Motor neuron (in vitro differentiated cells): ENCODE results near the gene KNDC1. TPM values are rescaled to one million over a fixed set of nuclear protein-coding genes. Genes with fewer than 3 reads are reported as not detected.

Experiments
- ATAC-seq, 8 experiments: fragments of 200-7000 bp; cut with Tn5 transposase; replicated peaks in 6 of 8; 2 replicates each; pipeline ENCODE4 v1.8.0; 2021; ENCODE audit warnings: mild to moderate bottlenecking in 8 of 8, moderate library complexity in 8 of 8
- H3K27ac ChIP-seq, 2 donors: fragments of 250-450 bp; sonication (Bioruptor Pico); 2 replicates each; pipeline ENCODE4 v1.9.0; 2021; ENCODE audit warnings: antibody characterized with exemption in 2 of 2, mild to moderate bottlenecking in 2 of 2, moderate library complexity in 1 of 2
- H3K4me1 ChIP-seq, 2 donors: fragments of 250-450 bp; sonication (Bioruptor Pico); replicated peaks in 1 of 2; 2 replicates each; pipeline ENCODE4 v1.6.1; 2021; ENCODE audit warnings: antibody characterized with exemption in 2 of 2, mild to moderate bottlenecking in 2 of 2, moderate library complexity in 1 of 2
- H3K4me3 ChIP-seq, 5 donors: fragments of 250-450 bp; sonication (Bioruptor Pico); 2 replicates each; pipeline ENCODE4 v1.9.0; 2021; ENCODE audit warnings: antibody characterized with exemption in 5 of 5, mild to moderate bottlenecking in 5 of 5, moderate library complexity in 4 of 5
- WGBS, 10 experiments: fragments of 450-650 bp; shearing (Covaris generic); methylation state at CpG; one replicate each; pipeline ENCODE4 v1.0.0; 2022; 5-methylcytosine and 5-hydroxymethylcytosine counted together
- in situ Hi-C, 9 experiments: fragments of 400-800 bp; cut with MboI; loops; one replicate each; pipeline ENCODE4 v1.15.0; 2021; ENCODE audit warnings: low sequenced_read_pairs in 9 of 9, low pct_unique_long_range_greater_than_20kb in 2 of 9; ENCODE audit not compliant: unreplicated experiment in 9 of 9
- total RNA-seq, 8 experiments: library from RNA; unstranded; fragments of 300-600 nt; gene quantifications; 2 replicates each; pipeline versions ENCODE4 v1.2.3 to v1.2.4, GENCODE V29; 2022

Gene KNDC1
- total RNA-seq, 8 experiments from 2014 or later, result 0.15 to 14.6 (median 4.2) TPM

DNA sequence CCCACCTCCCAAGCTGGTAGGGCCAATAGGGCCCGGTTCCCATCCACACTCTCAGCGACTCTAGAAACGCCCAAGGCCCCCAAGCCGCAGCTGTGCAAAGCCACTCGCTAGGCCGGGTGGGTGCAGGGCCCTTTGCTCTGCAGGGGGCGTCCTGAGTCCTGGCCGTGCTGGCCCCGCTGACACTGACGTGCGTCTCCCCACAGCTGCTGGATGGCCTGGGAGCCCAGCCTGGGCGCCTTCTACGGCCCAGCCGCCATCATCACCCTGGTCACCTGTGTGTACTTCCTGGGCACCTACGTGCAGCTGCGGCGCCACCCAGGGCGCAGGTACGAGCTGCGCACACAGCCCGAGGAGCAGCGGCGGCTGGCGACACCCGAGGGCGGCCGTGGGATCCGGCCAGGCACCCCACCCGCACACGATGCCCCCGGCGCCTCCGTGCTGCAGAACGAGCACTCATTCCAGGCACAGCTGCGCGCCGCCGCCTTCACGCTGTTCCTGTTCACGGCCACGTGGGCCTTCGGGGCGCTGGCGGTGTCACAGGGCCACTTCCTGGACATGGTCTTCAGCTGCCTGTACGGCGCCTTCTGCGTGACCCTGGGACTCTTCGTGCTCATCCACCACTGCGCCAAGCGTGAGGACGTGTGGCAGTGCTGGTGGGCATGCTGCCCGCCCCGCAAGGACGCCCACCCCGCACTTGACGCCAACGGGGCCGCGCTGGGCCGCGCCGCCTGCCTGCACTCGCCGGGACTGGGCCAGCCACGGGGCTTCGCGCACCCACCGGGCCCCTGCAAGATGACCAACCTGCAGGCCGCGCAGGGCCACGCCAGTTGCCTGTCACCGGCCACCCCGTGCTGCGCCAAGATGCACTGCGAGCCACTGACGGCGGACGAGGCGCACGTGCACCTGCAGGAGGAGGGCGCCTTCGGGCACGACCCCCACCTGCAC lies 31.6 kb upstream of the KNDC1 start:
- WGBS, 10 experiments, result 95% methylated on average over 4 of the region's 83 CpGs; no CpG with 5 or more reads in 9 of the 10 experiments
- no peak overlapping the region for H3K4me3 ChIP-seq
- no peak for ATAC-seq
- no peak overlapping the region for H3K27ac ChIP-seq
- in situ Hi-C loops, result loop anchor here in 2 of 9 experiments (10.0 kb wide), 1 partner anchor 184 kb away; the partner anchor contains the start of gene CFAP46 (in 2 of the 2)
- peaks cover 7 to 14% of the 10 kb centered on the region in 2 donors for H3K4me1 ChIP-seq

DNA sequence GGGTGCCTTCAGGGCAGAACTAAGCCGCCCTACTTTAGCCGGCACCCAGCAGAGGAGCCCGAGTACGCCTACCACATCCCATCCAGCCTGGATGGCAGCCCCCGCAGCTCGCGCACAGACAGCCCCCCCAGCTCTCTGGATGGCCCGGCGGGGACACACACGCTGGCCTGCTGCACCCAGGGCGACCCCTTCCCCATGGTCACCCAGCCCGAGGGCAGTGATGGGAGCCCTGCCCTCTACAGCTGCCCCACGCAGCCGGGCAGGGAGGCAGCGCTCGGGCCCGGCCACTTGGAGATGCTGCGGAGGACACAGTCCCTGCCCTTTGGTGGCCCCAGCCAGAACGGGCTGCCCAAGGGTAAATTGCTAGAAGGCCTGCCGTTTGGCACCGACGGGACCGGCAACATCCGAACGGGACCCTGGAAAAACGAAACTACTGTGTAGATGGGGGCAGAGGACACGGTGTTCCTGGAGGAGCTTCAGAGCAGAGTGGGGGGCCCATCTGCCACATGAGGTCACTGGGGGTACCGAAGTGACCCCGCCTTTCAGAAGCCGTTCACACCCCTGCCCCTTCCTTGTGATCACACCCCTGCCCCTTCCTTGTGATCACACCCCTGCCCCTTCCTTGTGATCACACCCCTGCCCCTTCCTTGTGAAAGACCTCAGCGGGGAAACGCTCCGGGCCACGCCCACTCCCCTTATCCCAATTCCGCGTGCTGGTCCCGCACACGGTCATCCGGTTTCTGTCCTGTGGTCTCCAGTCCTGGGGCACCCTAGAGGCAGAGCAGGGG lies 30.8 kb upstream of the KNDC1 start:
- Histone ChIP-seq H3K4me1 (peaks cover 7 to 12% of the 10 kb centered on the region in 2 donors), H3K27ac (no peak overlapping the region), H3K4me3 (no peak overlapping the region)
- in situ Hi-C loops, result loop anchor here in 2 of 9 experiments (10.0 kb wide), 1 partner anchor 184 kb away; the partner anchor contains the start of gene CFAP46 (in 2 of the 2)
- 73 to 84% methylated on average over 2 to 7 of the region's 39 CpGs; no CpG with 5 or more reads in 8 of the 10 experiments for whole genome bisulfite sequencing, 10 experiments
- ATAC-seq, result peak in 3 of 8 experiments; percentile 14 to 44 (median 39)

DNA sequence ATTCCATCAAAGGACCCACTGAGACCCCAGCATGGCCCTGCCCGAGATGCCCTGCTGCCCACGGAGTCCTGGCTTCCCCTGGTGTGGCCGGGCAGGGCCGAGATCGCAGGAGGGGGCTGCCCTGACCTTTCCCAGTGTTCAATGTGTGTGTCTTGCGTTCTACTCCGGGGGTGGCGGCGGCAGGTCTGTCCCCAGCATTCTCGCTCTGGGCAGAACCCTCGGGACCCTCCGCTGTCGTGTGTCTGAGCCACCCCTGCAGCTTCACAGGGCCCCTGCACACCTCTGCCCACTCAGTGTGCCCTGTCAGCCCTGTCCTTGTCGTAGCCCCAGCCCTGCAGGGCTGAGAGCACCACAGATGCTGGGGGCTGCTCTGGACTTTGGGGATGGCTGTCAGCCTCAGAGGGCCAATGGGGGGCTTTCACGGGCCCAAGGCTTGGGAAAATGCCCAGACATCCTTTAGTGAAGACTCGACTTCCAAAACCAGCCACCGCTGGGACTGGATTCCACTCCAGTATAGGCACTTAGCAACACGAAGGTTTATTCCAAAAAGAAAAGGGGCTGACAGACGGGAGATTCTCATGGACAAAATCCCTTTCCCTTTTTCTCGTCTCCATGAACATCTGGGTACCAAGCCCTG lies 30.0 kb upstream of the KNDC1 start:
- peaks cover 4 to 9% of the 10 kb centered on the region in 2 donors for H3K4me1 ChIP-seq
- ATAC-seq, result peak in 5 of 8 experiments; percentile 37 to 69 (median 51)
- in situ Hi-C loops, result loop anchor here in 2 of 9 experiments (10.0 kb wide), 1 partner anchor 185 kb away; the partner anchor contains the start of gene CFAP46 (in 2 of the 2)
- H3K4me3 ChIP-seq, result no peak overlapping the region
- no peak overlapping the region for H3K27ac ChIP-seq
- WGBS, 10 experiments, result 0 to 50% (median 37%) methylated on average over 1 to 5 of the region's 20 CpGs; no CpG with 5 or more reads in 5 of the 10 experiments

DNA sequence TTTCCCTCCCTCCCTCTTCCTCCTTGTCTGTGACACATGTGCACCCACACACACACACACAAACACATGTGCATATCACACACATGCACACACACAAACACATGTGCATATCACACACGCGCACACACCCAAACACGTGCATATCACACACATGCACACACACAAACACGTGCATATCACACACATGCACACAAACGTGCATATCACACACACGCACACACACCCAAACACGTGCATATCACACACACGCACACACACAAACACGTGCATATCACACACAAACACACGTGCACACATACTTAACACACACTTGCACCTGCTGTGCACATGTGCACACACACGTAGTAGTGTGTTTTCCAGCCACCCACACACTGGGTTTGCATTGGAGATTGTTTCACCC lies 29.4 kb upstream of the KNDC1 start:
- 15 to 94% (median 73%) methylated on average over 2 to 11 of the region's 11 CpGs; no CpG with 5 or more reads in 2 of the 10 experiments for WGBS, 10 experiments
- Histone ChIP-seq H3K4me1 (peaks cover 4 to 9% of the 10 kb centered on the region in 2 donors), H3K27ac (no peak overlapping the region), H3K4me3 (no peak overlapping the region)
- in situ Hi-C loops, result no loop called here
- no peak for ATAC-seq

DNA sequence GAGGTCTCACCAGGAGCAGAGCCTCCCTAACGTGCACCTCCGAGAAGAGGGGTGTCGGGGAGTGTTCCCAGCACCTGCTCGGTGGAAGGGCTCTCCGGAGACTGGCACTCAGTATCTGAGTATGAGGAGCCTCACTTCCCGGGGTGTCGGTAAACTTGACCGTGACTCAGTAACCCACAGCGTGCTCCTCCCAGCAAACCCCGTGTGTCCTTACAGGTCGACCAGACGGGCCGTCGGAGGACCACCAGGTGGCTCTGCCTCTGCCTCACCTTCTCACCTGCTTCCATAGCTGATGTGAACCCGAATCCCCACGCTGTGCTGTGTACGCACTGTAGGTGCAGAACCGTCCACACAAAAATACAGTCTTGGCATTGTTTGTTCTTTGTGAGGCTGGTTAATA lies 29.0 kb upstream of the KNDC1 start:
- Histone ChIP-seq H3K4me3 (no peak overlapping the region), H3K4me1 (peaks cover 4 to 9% of the 10 kb centered on the region in 2 donors), H3K27ac (no peak overlapping the region)
- 48 to 80% (median 64%) methylated on average over 4 to 17 of the region's 18 CpGs; no CpG with 5 or more reads in 4 of the 10 experiments for WGBS, 10 experiments
- no peak for ATAC-seq
- in situ Hi-C loops, result no loop called here

DNA sequence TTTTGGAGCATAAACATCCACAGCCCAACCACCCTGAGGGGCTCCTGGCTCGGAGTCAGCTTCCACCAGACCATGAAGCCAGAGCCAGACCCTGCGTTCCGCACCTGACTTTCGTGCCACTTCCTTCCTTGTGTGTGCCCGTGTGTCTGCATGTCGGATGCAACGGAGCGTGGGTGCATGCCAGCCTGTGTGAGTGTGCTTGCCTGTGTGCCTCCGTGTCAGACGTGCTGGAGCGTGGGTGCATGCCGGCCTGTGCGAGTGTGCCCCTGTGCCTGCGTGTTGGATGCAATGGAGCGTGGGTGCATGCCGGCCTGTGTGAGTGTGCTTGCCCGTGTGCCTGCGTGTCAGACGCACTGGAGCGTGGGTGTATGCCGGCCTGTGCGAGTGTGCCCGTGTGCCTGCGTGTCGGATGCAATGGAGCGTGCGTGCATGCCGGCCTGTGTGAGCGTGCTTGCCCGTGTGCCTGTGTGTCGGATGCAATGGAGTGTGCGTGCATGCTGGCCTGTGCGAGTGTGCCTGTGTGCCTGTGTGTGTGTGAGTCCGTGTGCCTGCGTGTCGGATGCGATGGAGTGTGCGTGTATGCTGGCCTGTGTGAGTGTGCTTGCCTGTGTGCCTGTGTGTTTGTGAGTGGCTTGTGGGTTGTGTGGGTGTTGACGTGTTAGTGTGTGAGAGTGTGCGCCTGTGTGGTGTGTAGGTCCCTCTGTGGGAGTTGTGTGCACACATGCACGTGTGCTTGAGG lies 28.1 kb upstream of the KNDC1 start:
- in situ Hi-C loops, result no loop called here
- peak in 1 of 8 experiments; percentile 12 for ATAC-seq
- H3K4me1 ChIP-seq, result peaks cover 4 to 9% of the 10 kb centered on the region in 2 donors
- WGBS, 10 experiments, result 69 to 92% (median 75%) methylated on average over 4 to 18 of the region's 41 CpGs; no CpG with 5 or more reads in 4 of the 10 experiments
- no peak overlapping the region for H3K27ac ChIP-seq
- no peak overlapping the region for H3K4me3 ChIP-seq

DNA sequence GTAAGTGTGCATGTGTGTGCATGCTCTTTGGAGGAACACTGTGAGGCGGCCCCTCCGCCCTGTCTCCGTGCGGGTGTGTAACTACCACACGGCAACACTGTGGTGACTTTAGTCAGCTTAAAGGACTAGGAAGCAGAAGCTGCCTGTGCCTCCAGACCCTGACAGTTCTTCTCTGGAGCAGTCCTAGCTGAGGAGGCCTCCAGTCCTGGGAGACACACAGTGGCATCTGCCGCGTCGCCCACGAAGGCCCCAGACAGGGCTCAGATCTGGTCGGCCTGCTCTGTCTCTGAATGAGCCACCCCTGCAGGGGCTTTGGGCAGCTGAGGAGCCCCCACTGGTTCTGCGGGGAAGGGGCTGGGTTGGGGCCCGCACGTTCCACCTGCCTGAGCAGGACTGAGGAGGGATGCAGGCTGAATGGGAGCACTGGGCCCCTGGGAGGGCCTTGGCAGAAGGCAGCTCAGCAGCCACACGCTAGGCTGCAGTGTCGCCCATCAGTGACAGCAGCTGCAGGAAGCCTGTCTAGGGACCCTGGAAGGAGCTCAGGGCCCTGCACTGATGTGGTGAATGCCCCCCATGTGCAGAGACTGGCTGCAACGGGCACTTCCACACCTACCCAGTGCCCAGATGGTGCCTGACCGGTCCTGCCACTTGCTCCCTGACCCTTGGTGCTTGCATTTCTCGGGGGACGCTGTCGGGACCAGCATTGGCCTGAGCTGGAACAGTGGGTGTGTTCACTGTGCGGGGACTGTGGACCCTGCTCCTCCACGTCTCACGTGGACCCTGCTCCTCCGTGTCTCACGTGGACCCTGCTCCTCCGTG lies 27.3 kb upstream of the KNDC1 start:
- ATAC-seq, result peak in 4 of 8 experiments; percentile 16 to 36 (median 22)
- Histone ChIP-seq H3K4me3 (no peak overlapping the region), H3K4me1 (peaks cover 4 to 9% of the 10 kb centered on the region in 2 donors), H3K27ac (no peak overlapping the region)
- in situ Hi-C loops, result no loop called here
- 25 to 89% methylated on average over 4 of the region's 26 CpGs; no CpG with 5 or more reads in 8 of the 10 experiments for WGBS, 10 experiments

DNA sequence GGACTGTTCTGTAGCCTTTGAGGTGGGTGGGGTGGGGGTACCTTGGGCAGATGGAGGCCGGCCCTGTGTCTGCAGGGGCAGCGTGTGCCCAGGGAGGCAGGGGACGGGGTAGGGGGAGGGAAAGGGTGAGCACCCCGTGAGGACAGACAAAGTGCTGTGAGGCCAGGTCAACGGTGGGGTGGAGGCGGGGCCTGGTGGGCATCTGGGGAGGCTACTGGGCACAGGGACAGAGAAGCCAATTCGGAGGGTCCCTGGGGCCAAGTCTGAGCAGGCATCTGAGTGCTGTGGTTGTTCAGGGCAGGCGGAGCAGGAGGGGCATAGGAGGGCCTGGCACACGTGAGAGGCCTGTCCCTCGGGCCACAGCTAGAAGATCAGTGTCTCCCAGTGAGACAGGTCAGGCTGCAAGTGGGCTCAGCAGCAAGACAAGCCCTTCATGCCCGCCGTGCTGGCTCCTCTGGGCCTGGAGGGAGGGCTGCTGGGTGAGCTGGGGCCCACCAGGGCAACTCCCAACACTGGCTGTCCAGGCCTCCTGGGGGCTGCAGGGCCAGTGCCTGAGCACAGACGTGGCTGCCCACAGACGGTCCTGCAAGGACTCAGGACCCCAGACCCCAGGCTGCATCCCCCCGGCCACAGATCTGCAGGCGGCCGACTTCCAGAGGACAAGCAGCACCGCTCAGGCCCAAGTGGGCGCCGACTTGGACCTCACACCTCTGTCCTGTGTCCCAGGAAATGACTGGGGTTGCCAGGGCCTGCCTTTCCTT lies 26.4 kb upstream of the KNDC1 start:
- peaks cover 4 to 9% of the 10 kb centered on the region in 2 donors for H3K4me1 ChIP-seq
- no peak overlapping the region for H3K4me3 ChIP-seq
- no peak for ATAC-seq
- no peak overlapping the region for H3K27ac ChIP-seq
- in situ Hi-C loops, result no loop called here
- WGBS, 10 experiments, result 60 to 75% methylated on average over 1 to 2 of the region's 20 CpGs; no CpG with 5 or more reads in 8 of the 10 experiments

DNA sequence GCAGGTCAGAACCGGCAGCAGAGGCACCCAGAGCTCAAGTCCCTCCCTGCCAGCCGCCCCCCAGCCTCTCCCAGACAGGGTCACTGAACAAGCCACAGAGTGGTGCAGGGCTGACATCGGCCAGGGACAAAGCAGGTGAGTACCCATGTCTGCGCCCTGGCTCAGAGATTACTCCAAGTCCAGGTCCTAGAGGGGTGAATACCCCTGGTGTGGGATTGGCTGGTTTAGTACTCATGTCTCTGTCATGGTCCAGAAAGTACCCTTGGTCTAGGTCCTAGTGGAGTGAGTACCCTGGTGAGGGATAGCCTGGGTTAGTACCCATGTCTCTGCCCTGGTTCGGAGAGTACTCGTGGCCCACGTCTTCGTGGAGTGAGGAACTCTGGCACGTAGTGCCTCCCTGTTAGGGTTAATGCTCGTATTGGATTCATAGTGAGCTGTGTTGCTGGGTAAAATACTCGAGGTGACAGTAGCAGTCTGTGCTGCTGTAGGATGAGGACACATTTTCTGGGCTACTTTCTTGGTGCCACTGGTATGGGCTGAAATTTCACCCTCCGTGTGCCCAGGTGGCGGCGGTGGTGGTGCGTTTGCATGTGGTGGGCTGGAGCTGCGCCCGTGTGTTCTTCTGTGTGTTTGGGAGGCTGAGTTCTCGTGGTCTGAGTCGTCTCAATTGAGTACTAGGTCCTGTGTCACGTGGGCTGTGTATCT lies 25.5 kb upstream of the KNDC1 start:
- peak in 1 of 8 experiments; percentile 50 for ATAC-seq
- WGBS, 10 experiments, result 20 to 100% (median 60%) methylated on average over 1 to 9 of the region's 20 CpGs; no CpG with 5 or more reads in 3 of the 10 experiments
- in situ Hi-C loops, result no loop called here
- Histone ChIP-seq H3K4me1 (peaks cover 4 to 9% of the 10 kb centered on the region in 2 donors), H3K4me3 (no peak overlapping the region), H3K27ac (no peak overlapping the region)

DNA sequence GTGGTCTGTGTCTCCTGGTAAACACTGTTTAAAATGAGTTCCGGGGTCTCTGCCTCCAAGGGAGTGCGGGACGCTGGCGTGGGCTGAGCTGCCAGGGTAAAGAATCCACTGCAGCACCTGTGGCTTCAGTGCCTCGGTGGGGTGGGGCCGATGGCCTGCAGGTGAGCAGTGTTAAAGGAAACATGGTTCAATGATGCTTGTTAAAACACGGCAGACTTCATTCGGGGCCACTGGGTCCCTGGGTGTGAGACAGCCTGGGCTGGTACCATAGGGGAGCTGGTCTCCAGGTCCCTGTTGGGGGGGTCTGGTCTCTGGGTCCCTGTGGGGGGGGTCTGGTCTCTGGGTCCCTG lies 24.9 kb upstream of the KNDC1 start:
- WGBS, 10 experiments, result 73 to 91% (median 90%) methylated on average over 2 to 4 of the region's 8 CpGs; no CpG with 5 or more reads in 7 of the 10 experiments
- in situ Hi-C loops, result no loop called here

More for the DNA sequence above, 24.9 kb upstream of the KNDC1 start:
- peaks cover 6 to 8% of the 10 kb centered on the region in 2 donors for H3K4me1 ChIP-seq
- ATAC-seq, result no peak
- no peak overlapping the region for H3K27ac ChIP-seq
- H3K4me3 ChIP-seq, result no peak overlapping the region
